ENCODE measurements around the gene IL18RAP. TPM values are rescaled to one million over a fixed set of nuclear protein-coding genes. Genes with fewer than 3 reads are reported as not detected.

The IL18RAP gene
- total RNA-seq, result not detected

GRCh38 chr2:102422910-102423309, at the start of gene IL18RAP:
IL18RAP (plus strand) TSS chr2:102423160; CDS start chr2:102423278, 118 bp downstream.

DNA sequence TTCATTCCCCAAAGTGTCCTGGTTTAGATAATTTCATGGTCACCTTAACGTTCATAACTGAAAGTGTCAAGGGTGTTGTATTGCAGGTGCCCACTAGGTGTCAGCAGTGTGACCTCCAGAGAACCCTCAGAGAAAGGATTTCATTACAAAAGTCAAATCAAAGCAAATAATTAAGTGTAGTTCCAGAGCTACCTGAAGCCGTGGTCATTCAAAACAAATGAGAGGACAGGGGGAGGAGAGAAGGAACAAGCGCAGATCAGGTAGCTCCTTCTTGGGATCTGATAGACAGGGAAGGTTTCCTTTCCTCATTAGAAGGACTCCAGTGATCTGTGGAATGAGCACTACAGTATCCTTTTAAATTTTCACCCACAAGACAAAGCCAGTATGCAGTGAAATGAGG, 50.1 kb downstream of the IL18RAP start, which contains the start of gene SLC9A4:
Gene SLC9A4, plus strand, starts transcription at position 207 of the 400 bp plus-strand sequence. CDS start 534 bp downstream, outside the sequence.

Small RNA genes within 50 kb of the gene (small RNA-seq; reads per million reads assigned to genes)
- not detected for gene MIR4772

Other genes starting within 250 kb of the IL18RAP start
- 1.6 TPM for gene IL1RL2, start 236.1 kb upstream of the IL18RAP start, total RNA-seq
- 0.69 TPM for gene IL1RL1, start 111.6 kb upstream of the IL18RAP start, total RNA-seq
- 0.46 TPM for gene IL18R1, start 67.4 kb upstream of the IL18RAP start, total RNA-seq
- 0.69 TPM for gene SLC9A4, start 50.1 kb downstream of the IL18RAP start, total RNA-seq
- gene SLC9A2, start 196.4 kb downstream of the IL18RAP start, total RNA-seq, result 1.8 TPM